PC-9 (cell line): ENCODE measurements around the gene SREK1IP1. TPM values are rescaled to one million over a fixed set of nuclear protein-coding genes. Genes with fewer than 3 reads are reported as not detected.

Experiments used
- BruUV-seq: library from RNA; stranded (reverse); fragments of 400-500 nt; replicated peaks from 2 replicates; lab custom pipeline; 2021; lab: Mats Ljungman, UMichigan
- CTCF ChIA-PET: fragments of 300-600 bp; sonication (Branson Sonifier 250); formaldehyde crosslinking; loops from one replicate; lab custom pipeline; 2022; ENCODE audit warnings: antibody characterized with exemption; lab: Charles Lee
- POLR2A ChIA-PET: fragments of 300-600 bp; sonication (Branson Sonifier 250); formaldehyde crosslinking; loops from one replicate; lab custom pipeline; 2022; ENCODE audit warnings: antibody characterized with exemption; ENCODE audit not compliant: unreplicated experiment; lab: Charles Lee
- DNase-seq, 2 experiments: peaks; one replicate each; pipeline versions ENCODE4 v3.0.0 to v3.0.0-alpha.2; 2015 to 2022; ENCODE audit warnings: mixed read lengths in 1 of 2
- H2AFZ ChIP-seq: fragments of 200-600 bp; sonication (generic); 2 replicates; pipeline ENCODE4 v1.8.1; 2017; ENCODE audit warnings: antibody characterized with exemption
- H3F3A ChIP-seq: fragments of 200-600 bp; sonication (generic); 2 replicates; pipeline ENCODE4 v1.8.1; 2017; ENCODE audit warnings: antibody characterized with exemption, mild to moderate bottlenecking, low read depth; ENCODE audit not compliant: insufficient read depth
- H3K27ac ChIP-seq: fragments of 200-600 bp; sonication (generic); 2 replicates; pipeline ENCODE4 v1.6.1; 2016; ENCODE audit warnings: mixed run types
- H3K27me3 ChIP-seq: fragments of 200-600 bp; sonication (generic); 2 replicates; pipeline ENCODE4 v1.6.1; 2016; ENCODE audit warnings: low read depth, mixed run types; ENCODE audit not compliant: insufficient read depth
- H3K36me3 ChIP-seq: fragments of 200-600 bp; sonication (generic); 2 replicates; pipeline ENCODE4 v1.6.1; 2016; ENCODE audit warnings: low read depth, mixed run types
- H3K4me1 ChIP-seq: fragments of 200-600 bp; sonication (generic); replicated peaks from 2 replicates; pipeline ENCODE4 v1.6.1; 2016; ENCODE audit warnings: mixed run types; ENCODE audit not compliant: insufficient read depth
- H3K4me2 ChIP-seq: fragments of 200-600 bp; sonication (generic); 2 replicates; pipeline ENCODE4 v1.6.1; 2017; ENCODE audit warnings: mixed run types
- H3K4me3 ChIP-seq: fragments of 200-600 bp; sonication (generic); 2 replicates; pipeline ENCODE4 v1.6.1; 2016; ENCODE audit warnings: mixed run types
- H3K79me2 ChIP-seq: fragments of 200-600 bp; sonication (generic); 2 replicates; pipeline ENCODE4 v1.6.1; 2017; ENCODE audit warnings: low read depth, mixed run types
- H3K9me2 ChIP-seq: fragments of 200-600 bp; sonication (generic); 2 replicates; pipeline ENCODE4 v1.8.1; 2017; ENCODE audit warnings: mild to moderate bottlenecking; ENCODE audit not compliant: insufficient read depth
- H3K9me3 ChIP-seq: fragments of 200-600 bp; sonication (generic); 2 replicates; pipeline ENCODE4 v1.8.1; 2016; ENCODE audit warnings: low read depth; ENCODE audit not compliant: insufficient read depth
- H4K20me1 ChIP-seq: fragments of 200-600 bp; sonication (generic); 2 replicates; pipeline ENCODE4 v1.8.1; 2017; ENCODE audit not compliant: insufficient read depth
- EZH2 ChIP-seq: fragments of 200-600 bp; sonication (generic); IDR thresholded peaks from 2 replicates; pipeline ENCODE4 v1.8.0; 2017; ENCODE audit warnings: antibody characterized with exemption, low read depth
- intact Hi-C: fragments of 100-400 bp; cut with micrococcal nuclease; formaldehyde crosslinking; loops from one replicate; pipeline ENCODE4 v1.10.0; 2022; ENCODE audit not compliant: unreplicated experiment
- total RNA-seq: library from RNA; stranded (reverse); gene quantifications from 2 replicates; pipeline ENCODE4 v1.2.3, GENCODE V29; 2021
- TF ChIP-seq, protein P1 (sequence below): fragments of 200-600 bp; sonication (generic); conservative IDR thresholded peaks from 2 replicates; pipeline ENCODE4 v1.6.1; 2017; ENCODE audit warnings: mixed run types, antibody characterized with exemption, mild to moderate bottlenecking, moderate library complexity

Gene SREK1IP1
- total RNA-seq, 1 experiment from 2014 or later = 10.9 TPM

DNA sequence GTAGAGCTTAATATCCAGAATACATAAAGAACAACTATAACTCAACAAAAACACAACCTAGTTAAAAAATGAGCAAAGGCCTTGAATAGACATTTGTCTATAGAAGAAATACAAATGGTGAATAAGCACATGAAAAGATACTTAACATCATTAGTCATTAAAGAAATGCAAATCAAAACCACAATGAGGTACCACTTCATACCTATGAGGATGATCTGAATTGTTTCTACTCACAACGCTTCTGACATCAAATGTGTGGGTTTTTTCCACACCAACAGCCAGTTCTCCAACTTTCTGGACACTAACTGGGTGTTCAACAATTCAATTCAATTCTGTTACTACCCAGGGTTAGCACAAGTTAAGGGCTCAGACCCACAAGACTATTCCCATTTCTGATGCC, 22.0 kb downstream of the SREK1IP1 start:
- Histone ChIP-seq H3K36me3 (no peaks in the 10 kb centered on the region), H3K27me3 (no peaks in the 10 kb centered on the region), H3K9me2 (no peaks in the 10 kb centered on the region; the same call in 1 of the 2 replicates), H3F3A (no peaks in the 10 kb centered on the region), H2AFZ (no peak overlapping the region), H3K4me2 (no peak overlapping the region), H3K4me1 (no peaks in the 10 kb centered on the region), H3K4me3 (no peak overlapping the region), H4K20me1 (0 out of 2 replicates have a peak, but pooled peaks cover 8% of the 10 kb centered on the region), H3K79me2 (no peaks in the 10 kb centered on the region), H3K27ac (no peak overlapping the region), H3K9me3 (no peaks in the 10 kb centered on the region)
- ChIA-PET POLR2A (no interaction called here), CTCF (no interaction called here)
- DNase-seq = no peak
- TF ChIP-seq EZH2 = no peak
- TF ChIP-seq, protein P1, sequence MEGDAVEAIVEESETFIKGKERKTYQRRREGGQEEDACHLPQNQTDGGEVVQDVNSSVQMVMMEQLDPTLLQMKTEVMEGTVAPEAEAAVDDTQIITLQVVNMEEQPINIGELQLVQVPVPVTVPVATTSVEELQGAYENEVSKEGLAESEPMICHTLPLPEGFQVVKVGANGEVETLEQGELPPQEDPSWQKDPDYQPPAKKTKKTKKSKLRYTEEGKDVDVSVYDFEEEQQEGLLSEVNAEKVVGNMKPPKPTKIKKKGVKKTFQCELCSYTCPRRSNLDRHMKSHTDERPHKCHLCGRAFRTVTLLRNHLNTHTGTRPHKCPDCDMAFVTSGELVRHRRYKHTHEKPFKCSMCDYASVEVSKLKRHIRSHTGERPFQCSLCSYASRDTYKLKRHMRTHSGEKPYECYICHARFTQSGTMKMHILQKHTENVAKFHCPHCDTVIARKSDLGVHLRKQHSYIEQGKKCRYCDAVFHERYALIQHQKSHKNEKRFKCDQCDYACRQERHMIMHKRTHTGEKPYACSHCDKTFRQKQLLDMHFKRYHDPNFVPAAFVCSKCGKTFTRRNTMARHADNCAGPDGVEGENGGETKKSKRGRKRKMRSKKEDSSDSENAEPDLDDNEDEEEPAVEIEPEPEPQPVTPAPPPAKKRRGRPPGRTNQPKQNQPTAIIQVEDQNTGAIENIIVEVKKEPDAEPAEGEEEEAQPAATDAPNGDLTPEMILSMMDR = no peak
- BruUV-seq = no TSS peak
- intact Hi-C loops = no loop called here

DNA sequence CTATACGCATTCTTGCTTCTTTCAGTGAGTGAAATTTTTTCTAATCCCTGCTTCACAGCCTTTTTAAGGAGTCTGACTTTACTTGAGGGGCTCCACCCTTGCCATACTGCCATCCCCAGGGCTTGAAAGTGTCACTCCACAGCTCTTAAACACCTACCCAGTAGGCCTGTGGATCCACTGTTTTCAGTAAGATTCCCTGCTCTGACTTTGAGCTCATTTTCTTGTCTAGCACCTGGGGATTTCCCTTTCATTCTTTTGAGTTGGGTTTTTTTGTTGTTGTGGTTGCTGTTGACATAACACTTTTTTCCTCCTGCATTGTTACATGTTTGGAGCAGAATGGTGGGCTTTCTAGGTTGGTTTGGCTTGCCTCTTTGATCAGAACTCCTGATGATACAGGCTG, 23.6 kb downstream of the SREK1IP1 start:
- no peaks in the 10 kb centered on the region for H3F3A ChIP-seq
- 0 out of 2 replicates have a peak, but pooled peaks cover 8% of the 10 kb centered on the region for H4K20me1 ChIP-seq
- H3K36me3 ChIP-seq = no peaks in the 10 kb centered on the region; the same call in 1 of the 2 replicates
- no TSS peak for BruUV-seq
- no peak overlapping the region for H2AFZ ChIP-seq
- H3K9me3 ChIP-seq = no peaks in the 10 kb centered on the region
- no peaks in the 10 kb centered on the region for H3K4me1 ChIP-seq
- intact Hi-C loops = no loop called here
- no peak overlapping the region for H3K4me3 ChIP-seq
- no peak for DNase-seq
- no peak overlapping the region for H3K4me2 ChIP-seq
- POLR2A ChIA-PET = no interaction called here
- CTCF ChIA-PET = no interaction called here
- H3K27me3 ChIP-seq = no peaks in the 10 kb centered on the region
- TF ChIP-seq EZH2 = no peak
- TF ChIP-seq, protein P1 = no peak
- no peak overlapping the region for H3K27ac ChIP-seq
- H3K9me2 ChIP-seq = no peaks in the 10 kb centered on the region; the same call in 1 of the 2 replicates
- H3K79me2 ChIP-seq = no peaks in the 10 kb centered on the region

DNA sequence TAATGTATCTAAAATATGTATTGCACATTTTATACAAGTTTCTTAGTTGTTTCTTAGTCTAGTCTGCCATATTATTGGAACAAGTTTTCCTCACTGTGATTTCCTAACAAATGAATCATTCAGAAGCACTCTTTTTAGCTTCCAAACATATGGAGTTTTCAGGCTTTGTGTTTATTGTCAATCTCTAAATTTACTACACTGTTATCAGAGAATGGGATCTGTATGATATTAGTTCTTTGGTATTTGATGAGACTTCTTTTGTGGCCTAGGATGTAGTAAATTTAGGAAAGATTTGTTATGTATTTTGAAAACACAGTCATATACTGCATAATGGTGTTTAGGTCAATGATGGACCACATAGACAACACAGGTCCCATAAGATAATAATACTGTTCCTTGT, 25.7 kb downstream of the SREK1IP1 start:
- H3K4me3 ChIP-seq = no peak overlapping the region
- H3K27me3 ChIP-seq = no peaks in the 10 kb centered on the region
- no peaks in the 10 kb centered on the region for H3F3A ChIP-seq
- no peak overlapping the region for H2AFZ ChIP-seq
- POLR2A ChIA-PET = no interaction called here
- no peaks in the 10 kb centered on the region for H3K79me2 ChIP-seq
- BruUV-seq = no TSS peak
- H3K9me2 ChIP-seq = no peaks in the 10 kb centered on the region; the same call in 1 of the 2 replicates
- H3K36me3 ChIP-seq = peaks cover 8% of the 10 kb centered on the region; the same call in 1 of the 2 replicates
- intact Hi-C loops = no loop called here
- CTCF ChIA-PET = no interaction called here
- H4K20me1 ChIP-seq = no peaks in the 10 kb centered on the region
- DNase-seq = no peak
- no peak for TF ChIP-seq EZH2
- H3K4me2 ChIP-seq = no peak overlapping the region
- no peaks in the 10 kb centered on the region for H3K9me3 ChIP-seq
- H3K27ac ChIP-seq = no peak overlapping the region
- H3K4me1 ChIP-seq = no peaks in the 10 kb centered on the region

DNA sequence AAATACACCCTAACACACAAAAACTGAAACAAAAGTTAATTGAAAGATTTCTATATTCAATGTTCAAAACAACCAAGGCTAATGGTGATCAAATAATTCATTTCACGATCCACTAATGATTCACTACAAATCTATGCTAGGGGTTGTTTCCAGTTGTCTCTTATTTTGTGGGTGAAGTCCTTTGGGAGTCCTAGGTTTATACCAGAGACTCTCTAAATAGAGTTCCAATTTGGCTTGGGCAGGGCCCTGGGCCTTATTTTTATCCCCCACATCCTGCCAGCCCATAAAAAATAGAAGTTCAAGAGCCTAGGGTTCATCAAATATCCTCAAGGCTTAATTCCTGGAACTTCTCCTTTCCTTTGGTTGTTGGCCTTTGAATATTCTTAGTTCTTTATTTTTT, 26.1 kb downstream of the SREK1IP1 start:
- H3K4me1 ChIP-seq = no peaks in the 10 kb centered on the region
- no peaks in the 10 kb centered on the region for H3F3A ChIP-seq
- no peak overlapping the region for H3K4me2 ChIP-seq
- no peaks in the 10 kb centered on the region for H3K27me3 ChIP-seq
- CTCF ChIA-PET = no interaction called here
- POLR2A ChIA-PET = no interaction called here
- no TSS peak for BruUV-seq
- H4K20me1 ChIP-seq = no peaks in the 10 kb centered on the region
- DNase-seq = no peak
- no peaks in the 10 kb centered on the region for H3K9me3 ChIP-seq
- no peak overlapping the region for H2AFZ ChIP-seq
- no peaks in the 10 kb centered on the region; the same call in 1 of the 2 replicates for H3K9me2 ChIP-seq
- H3K79me2 ChIP-seq = no peaks in the 10 kb centered on the region
- intact Hi-C loops = no loop called here
- TF ChIP-seq EZH2 = no peak
- TF ChIP-seq, protein P1 = no peak
- peaks cover 8% of the 10 kb centered on the region; the same call in 1 of the 2 replicates for H3K36me3 ChIP-seq
- H3K4me3 ChIP-seq = no peak overlapping the region
- no peak overlapping the region for H3K27ac ChIP-seq
